Stimulated activated CD4-positive, alpha-beta T cell treated with anti-CD3 and anti-CD28 coated beads, Interleukin-2, amount 100 ng/mL, for 4 hours (primary cell): ENCODE data around the gene C1RL.

ENCODE experiments used
- DNase-seq: peaks from one replicate; pipeline ENCODE4 v3.0.0-alpha.2; 2020; ENCODE audit warnings: low read depth

The C1RL gene

DNA sequence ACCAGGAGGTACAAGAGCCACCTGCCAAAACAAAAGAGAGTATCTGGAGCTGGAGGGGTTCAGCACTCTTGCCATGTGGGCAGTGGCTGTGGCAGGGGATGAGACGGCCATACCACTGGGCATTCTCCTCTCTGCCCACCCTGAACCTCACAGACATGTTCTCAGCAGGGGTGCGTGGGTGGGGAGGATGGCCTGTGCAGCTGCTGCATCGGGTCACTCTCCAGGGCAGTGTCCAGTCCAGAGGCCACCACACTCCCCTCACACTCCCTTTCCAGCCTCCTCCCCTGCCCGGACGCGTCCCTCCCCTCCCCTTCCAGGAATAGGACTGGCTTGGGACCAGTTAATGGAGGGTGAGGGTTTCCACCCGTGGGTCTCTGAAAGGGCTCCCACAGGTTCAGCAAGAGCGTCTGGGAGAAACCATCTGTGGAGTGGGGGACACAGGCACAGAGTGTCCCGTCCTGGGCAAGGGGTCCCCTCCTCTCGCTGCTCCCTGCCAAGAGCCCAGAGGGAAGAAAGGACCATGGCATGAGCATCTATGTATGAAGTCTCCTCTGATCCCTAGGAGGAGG is 17.3 kb downstream of the C1RL start:
- DNase-seq: no peak

DNA sequence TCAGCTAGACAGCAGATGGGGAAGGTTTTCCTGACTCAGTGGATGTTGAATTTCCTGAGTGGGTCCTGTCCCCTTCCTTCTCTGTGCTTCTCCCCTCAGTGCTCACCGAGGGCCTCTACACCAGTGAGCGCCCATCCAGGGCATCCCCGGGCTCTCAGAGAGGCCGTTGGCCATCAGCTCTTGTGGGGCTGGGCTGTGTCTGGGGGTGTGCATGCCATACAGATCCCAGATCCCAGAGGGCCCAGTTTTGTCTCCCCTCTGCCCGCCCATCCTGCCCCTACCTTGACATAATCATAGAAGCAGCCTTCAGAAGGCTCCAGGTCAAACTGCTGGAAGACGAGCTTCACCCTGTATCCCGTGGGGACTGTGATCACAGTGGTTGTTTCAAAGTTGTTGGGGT is 17.8 kb downstream of the C1RL start:
- no peak for DNase-seq

- DNase-seq: no peak
Observed at GRCh38 chr12:7090222-7090998, 18.6 kb downstream of the C1RL start.

- no peak for DNase-seq
Observed at GRCh38 chr12:7089196-7089871, 19.7 kb downstream of the C1RL start.

DNA sequence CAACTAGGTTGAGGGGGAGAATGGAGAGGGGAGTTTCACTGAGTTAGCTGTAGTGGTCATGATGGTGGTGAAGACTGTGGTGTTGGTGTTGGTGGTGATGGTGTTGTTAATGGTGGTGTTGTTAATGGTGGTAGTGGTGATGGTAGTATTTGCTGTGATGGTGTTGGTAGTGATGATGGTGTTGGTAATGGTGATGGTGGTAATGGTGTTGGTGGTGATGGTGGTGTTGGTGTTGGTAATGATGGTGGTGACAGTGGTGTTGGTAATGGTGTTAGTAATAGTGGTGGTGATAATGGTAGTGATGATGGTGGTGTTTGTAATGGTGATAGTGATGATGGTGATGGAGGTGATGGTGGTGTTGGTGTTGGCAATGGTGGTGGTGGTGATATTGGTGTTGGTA is 25.9 kb downstream of the C1RL start:
- DNase-seq: no peak

DNA sequence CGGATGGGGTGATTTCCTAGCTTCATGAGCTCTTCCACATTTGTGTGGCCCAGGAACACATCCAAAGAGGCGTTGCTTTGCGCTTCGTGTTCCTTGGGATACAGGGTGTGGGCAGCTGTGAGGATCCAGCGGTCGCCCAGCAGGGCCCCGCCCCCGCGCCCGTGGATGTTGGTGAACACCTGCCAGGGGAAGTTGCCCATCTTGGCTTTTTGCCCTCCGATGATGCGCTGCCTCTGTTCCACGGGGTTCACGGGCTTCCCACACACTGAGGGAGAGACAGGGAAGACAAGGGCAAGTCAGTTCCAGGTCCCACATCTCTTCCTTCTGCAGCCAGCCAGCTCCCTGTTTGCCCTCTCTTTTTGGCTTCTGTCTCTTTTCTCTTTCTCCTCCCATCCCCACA is 28.0 kb downstream of the C1RL start:
- DNase-seq: no peak

GRCh38 chr12:7079826-7080125 is 29.2 kb downstream of the C1RL start:
- DNase-seq: no peak

- DNase-seq: no peak
Observed at GRCh38 chr12:7078163-7078562, 30.9 kb downstream of the C1RL start.

GRCh38 chr12:7076493-7076892 is 32.5 kb downstream of the C1RL start:
- no peak for DNase-seq

- DNase-seq: no peak
Observed at GRCh38 chr12:7075939-7076338, 33.1 kb downstream of the C1RL start.

DNA sequence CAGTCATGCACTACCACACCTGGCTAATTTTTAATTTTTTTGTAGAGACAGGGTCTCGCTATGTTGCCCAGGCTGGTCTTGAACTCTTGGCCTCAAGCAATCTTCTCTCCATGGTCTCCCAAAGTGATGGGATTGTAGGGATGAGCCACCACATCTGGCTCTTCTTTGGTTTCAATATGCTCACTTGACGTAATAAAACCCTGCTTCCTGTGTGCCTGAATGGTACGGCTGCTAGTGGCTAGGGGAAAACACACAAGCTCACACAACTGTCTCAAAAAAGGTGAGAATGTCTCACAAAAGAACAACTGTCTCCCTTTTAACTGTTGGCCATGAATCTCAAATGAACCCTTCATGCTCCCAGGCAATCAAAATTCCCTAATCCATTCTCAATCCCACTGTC is 33.5 kb downstream of the C1RL start:
- DNase-seq: no peak

DNA sequence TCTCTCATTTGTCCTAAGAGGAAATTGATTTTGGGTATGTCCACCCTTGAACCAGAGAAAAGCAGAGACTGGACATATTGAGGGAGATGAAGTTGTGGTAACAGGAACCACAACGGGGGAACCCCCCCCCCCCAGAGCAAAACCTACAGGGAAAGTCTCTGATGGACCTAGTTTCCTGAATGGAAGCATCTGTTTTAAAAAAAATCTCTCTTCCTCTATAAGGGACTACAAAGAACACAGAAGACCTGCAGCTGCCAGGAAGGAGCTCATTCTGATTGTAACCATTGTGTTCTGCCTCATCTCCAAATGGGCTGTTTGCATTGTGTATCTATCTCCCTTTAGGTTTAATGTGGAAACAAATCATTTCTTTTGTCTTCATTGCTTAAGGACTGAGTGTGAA is 35.1 kb downstream of the C1RL start:
- no peak for DNase-seq

DNA sequence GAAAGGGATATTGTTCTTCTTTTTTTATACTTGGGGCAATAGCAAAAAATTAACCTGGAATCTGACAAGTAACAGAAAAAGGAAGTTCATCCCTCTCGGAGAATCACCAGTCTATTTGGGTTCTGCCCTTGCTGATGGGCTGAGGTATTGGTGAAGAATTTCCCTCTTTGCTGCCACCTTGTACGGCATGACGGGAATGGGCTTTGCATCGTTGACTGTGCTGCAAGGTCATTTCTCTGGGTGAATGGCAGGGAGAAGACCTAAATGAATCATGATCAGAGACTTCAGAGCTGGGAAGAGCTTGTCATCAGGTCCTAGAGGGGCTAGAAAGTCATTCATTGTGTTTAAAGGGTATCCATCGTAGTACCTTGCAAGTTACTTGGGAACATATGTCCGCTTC is 36.5 kb downstream of the C1RL start:
- no peak for DNase-seq

GRCh38 chr12:7072035-7072434 is 37.0 kb downstream of the C1RL start:
- DNase-seq: no peak

- DNase-seq: no peak
Observed at GRCh38 chr12:7069386-7069785, 39.6 kb downstream of the C1RL start.

DNA sequence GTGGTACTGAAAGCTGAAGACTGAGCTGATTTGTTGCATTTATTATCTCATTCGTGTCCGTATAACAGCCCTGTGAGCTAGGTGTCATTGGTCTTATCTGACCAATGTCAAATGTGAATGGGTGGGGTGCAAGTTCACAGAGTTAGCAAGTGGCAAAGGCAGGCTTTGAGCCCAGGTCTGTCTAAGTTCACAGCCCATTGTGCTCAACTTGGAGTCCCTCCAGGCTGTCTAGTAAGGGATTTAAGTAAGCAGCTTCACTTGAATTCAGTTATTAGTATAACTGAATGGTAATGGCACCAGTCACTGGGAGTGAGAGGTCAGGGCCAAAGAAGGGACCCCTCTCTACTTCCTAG is 40.0 kb downstream of the C1RL start:
- no peak for DNase-seq

GRCh38 chr12:7068240-7068993 is 40.6 kb downstream of the C1RL start:
- no peak for DNase-seq

GRCh38 chr12:7067096-7067495 is 41.9 kb downstream of the C1RL start:
- DNase-seq: no peak

DNA sequence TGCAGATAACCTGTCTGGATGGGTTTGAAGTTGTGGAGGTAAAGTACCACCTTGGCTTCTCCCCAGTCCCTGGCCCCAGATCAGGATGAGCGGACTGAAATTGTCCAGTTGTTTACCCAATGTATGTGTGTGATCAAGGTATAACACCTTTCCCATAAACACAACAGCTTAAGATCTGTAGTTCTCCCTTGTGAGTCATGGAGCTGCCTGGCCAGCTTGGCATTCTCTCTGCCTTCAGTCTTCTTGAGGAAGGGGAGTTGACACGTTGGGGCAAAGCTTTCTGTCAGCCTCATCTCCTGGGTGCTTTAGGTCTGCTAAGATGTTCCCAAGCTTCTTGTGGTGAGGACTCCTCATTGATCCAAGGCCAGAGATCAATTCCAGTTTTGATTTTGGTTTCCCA is 42.4 kb downstream of the C1RL start:
- no peak for DNase-seq

DNA sequence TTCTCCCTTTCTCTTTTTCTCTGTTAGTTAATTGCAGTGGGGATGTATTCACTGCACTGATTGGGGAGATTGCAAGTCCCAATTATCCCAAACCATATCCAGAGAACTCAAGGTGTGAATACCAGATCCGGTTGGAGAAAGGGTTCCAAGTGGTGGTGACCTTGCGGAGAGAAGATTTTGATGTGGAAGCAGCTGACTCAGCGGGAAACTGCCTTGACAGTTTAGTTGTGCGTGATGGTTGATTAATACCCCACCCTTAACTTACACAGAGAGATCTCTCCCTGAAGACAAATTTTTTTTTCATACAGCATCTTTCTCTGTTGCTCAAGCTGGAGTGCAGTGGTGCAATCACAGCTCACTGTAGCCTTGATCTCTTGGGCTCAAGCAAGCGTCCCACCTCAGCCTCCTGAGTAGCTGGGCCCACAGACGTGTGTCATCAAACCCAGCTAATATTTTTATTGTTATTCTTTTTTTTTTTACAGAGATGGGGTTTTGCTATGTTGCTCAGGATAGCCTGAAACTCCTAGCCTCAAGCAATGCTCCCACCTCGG is 43.9 kb downstream of the C1RL start:
- DNase-seq: no peak

- DNase-seq: no peak
Observed at GRCh38 chr12:7064516-7064915, 44.5 kb downstream of the C1RL start.

GRCh38 chr12:7061596-7061995 is 47.4 kb downstream of the C1RL start:
- DNase-seq: no peak

DNA sequence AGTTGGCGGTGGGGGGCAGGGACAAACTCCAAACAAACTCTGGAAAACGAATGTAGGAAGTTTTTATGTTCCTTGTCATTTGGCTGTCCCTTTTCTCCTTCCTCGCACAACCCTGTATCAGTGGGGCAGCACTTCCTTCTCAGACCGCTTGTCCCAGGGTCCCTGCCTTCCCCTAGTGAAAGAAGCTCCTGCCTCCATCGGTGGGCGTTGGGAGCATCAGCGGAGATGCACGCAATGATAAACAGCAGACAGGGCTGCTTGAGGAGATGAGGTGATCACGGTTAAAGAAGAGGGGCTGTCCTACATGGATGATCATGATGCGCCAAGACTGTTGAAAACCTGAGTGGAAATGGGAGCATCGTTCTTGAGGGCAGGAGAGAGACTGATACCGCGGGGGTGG is 47.9 kb downstream of the C1RL start:
- DNase-seq: no peak
